GM18861 (cell line): ENCODE measurements around the gene ISLR2.
"Not testable (repeated sequence)": the region's sequence is repeated elsewhere in the genome, so short reads cannot be mapped to it uniquely, and the experiment has no call there.

ENCODE experiments used
- ATAC-seq: cut with Tn5 transposase; IDR thresholded peaks from one replicate; pipeline ENCODE4 v1.9.1; 2021; ENCODE audit not compliant: unreplicated experiment

ISLR2 gene

DNA sequence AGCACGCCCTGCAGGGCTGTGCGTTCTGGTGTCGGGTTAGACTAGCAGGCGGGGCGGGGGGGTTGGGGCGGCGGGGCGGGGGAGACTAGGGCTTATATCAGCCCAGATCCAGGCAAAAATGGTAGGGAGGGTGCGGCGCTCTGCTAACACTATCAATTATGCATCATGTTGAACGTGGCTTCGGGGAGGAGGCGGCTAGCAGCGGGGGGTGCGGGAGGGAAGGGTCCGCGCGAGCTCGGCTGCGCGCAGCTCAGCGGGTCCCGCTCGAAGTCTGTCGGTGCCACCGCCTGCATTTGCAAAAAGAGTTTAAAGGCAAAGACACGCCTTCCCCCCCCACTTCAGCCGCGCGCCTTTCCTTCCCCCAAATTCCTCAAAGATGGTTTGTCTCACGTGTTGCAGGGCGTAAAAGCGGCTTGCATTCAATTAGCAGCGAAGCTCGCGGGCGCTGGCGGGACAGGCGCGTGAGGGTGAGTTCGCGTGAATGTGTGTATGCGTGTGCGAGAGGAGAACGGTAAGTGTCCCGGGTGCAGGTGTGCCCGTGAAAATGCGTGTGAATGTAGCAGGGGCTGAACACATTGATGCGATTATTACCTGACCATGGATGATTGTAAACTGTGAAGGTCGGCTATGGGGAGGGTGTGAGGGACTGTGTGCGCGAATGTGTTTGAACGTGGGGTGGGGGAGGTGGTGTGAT is at the start of gene ISLR2:
Gene ISLR2 (plus strand): TSS at position 432 of the 694 bp plus-strand sequence. CDS start 2,169 bp downstream, outside the sequence.
- ATAC-seq: no peak

GRCh38 chr15:74082450-74082849 is 47.9 kb upstream of the ISLR2 start, which contains the start of gene GOLGA6A:
Gene GOLGA6A, minus strand, starts transcription at chr15:74082550. Its CDS starts 41 bp downstream, at chr15:74082509.
- ATAC-seq: not testable (repeated sequence)

DNA sequence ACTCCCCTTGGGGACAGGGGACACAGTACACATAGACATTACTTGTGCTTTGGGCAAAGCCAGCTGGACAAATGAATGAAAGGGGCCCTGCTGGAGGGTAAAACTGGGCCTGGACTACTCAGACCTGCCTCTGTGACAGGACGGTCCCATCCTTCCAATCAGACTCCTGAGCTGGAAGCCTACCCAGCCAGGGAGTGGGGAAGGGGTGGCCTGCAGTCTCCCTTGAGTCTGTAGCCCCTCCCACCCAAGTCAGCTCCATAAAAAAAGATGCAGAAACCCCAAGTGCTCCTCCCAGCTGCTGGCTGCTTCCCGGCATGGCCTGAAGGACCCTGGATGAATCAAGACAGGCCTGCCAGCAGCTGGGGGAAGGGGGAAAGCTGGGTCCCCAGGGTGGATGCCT is 35.8 kb upstream of the ISLR2 start:
- not testable (repeated sequence) for ATAC-seq

DNA sequence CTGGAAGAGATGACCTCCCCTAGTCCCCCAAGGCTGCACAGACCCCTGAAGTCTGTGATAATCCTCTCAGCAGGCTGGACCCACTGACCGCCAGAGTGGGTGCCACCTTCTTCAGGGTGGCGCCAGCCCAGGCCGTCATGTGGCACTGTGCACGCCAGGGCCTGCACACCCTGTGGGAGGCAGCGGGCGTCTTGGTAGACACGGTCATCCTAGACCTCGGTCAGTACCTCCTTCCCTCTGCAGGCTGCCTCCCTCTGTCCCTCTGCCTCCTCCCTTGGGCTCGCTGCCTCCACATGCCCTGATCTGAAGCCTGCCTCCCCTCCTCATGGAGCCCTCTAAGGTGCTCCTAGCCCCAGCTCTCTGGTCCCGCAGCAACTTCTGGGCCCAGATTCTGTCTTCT is 34.8 kb upstream of the ISLR2 start:
- ATAC-seq: not testable (repeated sequence)

GRCh38 chr15:74096753-74097474 is 33.5 kb upstream of the ISLR2 start:
- not testable (repeated sequence) for ATAC-seq

DNA sequence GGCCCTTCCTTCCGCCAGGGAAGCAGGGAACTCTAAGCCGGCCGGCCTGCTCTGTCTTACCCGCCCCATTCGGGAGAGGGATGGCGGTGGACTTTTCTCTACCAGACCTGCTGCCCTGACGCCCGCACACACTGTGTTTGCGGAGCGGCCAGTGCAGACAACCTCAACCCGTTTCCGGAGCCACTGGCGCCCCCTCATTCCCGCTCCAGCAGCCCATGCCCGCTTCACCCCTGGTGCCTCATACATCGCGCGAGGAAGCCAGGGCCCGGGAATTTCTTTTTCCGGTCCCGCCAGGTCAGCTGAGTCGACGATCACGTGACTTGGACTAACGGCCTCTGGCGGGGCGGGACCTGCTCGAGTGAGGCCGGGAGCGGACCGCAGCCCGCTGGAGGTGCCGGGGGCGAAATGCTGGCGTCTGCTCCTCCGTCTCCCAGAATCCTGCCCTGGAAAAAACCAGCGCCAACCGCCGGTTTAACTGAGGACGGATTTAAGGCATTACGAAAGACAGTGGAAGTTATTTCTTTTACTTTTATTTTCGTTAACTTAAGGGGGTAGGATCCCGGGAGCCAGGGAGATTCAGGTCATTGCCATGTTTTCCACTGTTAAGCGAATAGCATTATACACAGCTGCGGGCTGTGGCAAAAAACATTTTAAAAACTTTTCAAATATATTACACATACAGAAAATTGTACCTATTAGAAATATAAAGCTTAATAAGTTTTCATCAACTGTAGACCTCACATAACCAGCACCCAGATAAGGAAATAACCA is 30.2 kb upstream of the ISLR2 start:
- ATAC-seq: not testable (repeated sequence)

GRCh38 chr15:74108111-74108510 is 22.3 kb upstream of the ISLR2 start:
- ATAC-seq: no peak

- ATAC-seq: not testable (repeated sequence)
Measured at GRCh38 chr15:74108611-74109010, 21.8 kb upstream of the ISLR2 start.

- no peak for ATAC-seq
Measured at GRCh38 chr15:74109713-74110112, 20.7 kb upstream of the ISLR2 start.

DNA sequence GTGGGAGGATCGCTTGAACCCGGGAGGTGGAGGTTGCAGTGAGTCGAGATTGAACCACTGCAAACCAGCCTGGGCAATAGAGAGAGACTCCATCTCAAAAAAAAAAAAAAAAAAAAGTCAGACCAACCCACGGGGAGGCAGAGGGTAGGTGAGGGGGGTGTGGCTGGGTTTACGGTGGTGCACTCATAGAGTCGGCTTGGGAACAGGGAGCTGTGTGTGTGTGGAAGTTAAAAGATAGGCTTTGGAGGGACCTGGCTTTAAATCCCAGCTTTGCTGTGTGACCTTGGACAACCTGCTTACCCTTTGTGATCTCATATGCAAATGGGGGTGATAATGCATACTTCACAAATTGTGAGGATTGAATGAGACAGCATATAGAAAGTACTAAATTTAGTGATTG is 10.0 kb upstream of the ISLR2 start:
- no peak for ATAC-seq

DNA sequence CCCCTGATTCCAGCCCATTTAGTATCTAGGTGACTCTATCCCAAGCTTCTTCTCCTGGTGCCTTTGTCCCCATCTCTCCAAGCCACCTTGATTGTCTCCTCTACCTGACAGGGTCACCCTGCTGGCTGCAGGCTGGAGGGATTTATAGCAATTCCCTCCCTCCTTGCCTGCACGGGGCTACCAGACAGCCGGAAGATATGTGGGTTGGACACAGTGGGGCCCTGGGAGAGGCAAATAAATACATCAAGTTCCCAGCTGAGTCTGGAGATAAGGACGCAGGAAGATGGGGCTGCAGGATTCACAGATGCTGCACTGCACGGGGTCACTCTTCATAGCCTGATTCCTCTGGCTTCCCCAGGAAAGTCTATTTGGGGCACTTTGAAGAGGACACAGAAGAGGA is 9.3 kb upstream of the ISLR2 start:
- ATAC-seq: no peak

DNA sequence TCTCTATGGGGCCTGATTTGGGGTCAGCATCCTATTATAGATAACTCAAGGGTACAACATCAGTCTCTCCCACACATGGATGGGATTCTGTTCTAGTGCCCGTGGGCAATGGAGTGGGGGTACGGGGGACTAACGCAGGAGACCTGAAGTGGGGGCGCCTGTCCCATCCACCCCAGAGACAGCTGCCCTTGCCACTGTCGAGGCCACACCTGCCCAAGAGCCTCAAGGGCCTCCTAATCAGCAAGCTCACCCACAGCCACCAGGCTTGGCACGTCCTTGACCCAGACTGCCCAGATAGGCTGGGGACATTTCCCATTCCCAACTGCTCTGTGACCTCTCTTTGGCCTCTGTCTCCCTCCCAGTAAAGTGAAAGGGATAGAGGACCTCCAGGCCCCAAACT is 8.5 kb upstream of the ISLR2 start:
- no peak for ATAC-seq

DNA sequence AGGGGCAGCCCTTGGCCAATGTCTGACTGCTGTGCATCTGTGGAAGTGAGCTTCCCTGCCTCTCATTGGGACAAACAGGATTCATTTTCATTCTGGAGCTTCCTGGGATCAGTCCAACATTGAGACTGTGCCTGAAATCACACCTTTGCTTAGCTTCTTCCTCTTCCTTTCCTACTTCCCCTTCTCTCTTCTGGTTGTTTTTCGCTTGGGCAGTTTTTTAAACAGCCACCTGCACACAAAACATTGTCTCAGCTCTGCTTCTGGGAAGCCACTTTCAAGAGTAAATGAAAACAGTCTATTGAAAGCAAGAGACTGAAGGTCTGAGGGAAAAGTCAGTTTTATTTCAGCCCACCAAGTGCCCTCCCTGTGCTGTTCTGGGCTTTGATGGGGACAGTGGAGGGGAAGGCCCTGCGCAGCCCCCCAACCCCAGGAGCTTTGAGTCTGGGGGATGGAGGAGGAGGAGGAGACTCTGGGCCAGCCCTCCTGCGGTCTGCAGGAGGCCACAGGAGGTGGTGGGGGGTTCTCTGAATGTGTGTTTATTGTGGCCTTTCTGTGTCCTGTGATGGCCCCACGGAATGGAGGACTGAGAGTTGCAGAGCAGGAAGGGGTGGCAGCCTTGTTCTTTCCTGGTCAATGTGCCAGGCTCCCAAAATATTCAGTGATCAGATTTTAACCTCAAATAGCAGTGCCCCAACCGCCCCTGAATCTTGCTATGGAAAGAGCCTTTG is 7.8 kb upstream of the ISLR2 start:
- ATAC-seq: no peak

GRCh38 chr15:74123131-74123429 is 7.3 kb upstream of the ISLR2 start:
- no peak for ATAC-seq

GRCh38 chr15:74123658-74124057 is 6.7 kb upstream of the ISLR2 start:
- ATAC-seq: no peak

DNA sequence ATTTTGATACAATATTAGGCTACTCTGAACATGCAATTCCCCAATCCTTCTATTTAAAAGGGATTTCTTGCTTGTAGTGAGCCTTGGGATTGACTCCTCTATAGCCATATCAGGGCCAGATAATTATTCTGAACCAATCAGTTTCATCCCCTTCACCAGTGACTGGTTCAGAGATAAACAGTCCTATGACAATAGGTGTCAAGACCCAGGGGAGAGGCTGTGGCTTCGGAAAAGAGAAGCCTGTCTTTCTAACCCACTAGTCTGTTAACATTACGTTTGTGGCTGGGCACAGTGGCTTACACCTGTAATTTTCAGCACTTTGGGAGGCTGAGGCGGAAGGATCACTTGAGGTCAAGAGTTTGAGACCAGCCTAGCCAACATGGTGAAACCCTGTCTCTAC is 6.2 kb upstream of the ISLR2 start:
- ATAC-seq: no peak

- no peak for ATAC-seq
Measured at GRCh38 chr15:74124759-74125158, 5.6 kb upstream of the ISLR2 start.

GRCh38 chr15:74127255-74127953 is 3.0 kb upstream of the ISLR2 start:
- no peak for ATAC-seq

- ATAC-seq: no peak
Measured at GRCh38 chr15:74127954-74128784, 2.2 kb upstream of the ISLR2 start.
